ENCODE data around the gene DIS3L2.

Gene DIS3L2

GRCh38 chr2:232001073-232001472 lies 39.6 kb downstream of the DIS3L2 start:
- Histone ChIP-seq H3K27me3 (ENCODE audit: low read depth, low read length) (no peaks in the 10 kb centered on the region), H3K4me2 (ENCODE audit: low read length) (no peak overlapping the region), H3K36me3 (replicated peaks; ENCODE audit: low read depth, low read length) (no peaks in the 10 kb centered on the region), H3K9ac (ENCODE audit: low read length) (no peak overlapping the region), H3K4me1 (ENCODE audit: low read length) (no peaks in the 10 kb centered on the region), H4K20me1 (ENCODE audit: insufficient read depth, low read length) (no peaks in the 10 kb centered on the region; the same call in 1 of the 2 replicates), H3K4me3 (ENCODE audit: low read length) (no peak overlapping the region), H3K9me3 (ENCODE audit: insufficient read depth, low read length) (no peaks in the 10 kb centered on the region), H3K79me2 (ENCODE audit: low read length) (0 out of 2 replicates have a peak, but pooled peaks cover 3% of the 10 kb centered on the region), H3K27ac (ENCODE audit: low read length) (no peak overlapping the region), H2AFZ (ENCODE audit: low read depth, low read length) (no peak overlapping the region)
- no peak for TF ChIP-seq EZH2phosphoT487 (IDR thresholded peaks at IDR 0.05; ENCODE audit: low read depth)
- no peak for TF ChIP-seq CTCF (IDR thresholded peaks at IDR 0.05; ENCODE audit: low read depth, low read length)

GRCh38 chr2:232006253-232006652 lies 44.7 kb downstream of the DIS3L2 start:
- Histone ChIP-seq H3K27me3 (ENCODE audit: low read depth, low read length) (no peaks in the 10 kb centered on the region), H3K4me3 (ENCODE audit: low read length) (no peak overlapping the region), H3K9ac (ENCODE audit: low read length) (no peak overlapping the region), H3K36me3 (replicated peaks; ENCODE audit: low read depth, low read length) (no peaks in the 10 kb centered on the region), H2AFZ (ENCODE audit: low read depth, low read length) (no peak overlapping the region), H3K4me1 (ENCODE audit: low read length) (no peaks in the 10 kb centered on the region), H3K9me3 (ENCODE audit: insufficient read depth, low read length) (no peaks in the 10 kb centered on the region), H3K27ac (ENCODE audit: low read length) (no peak overlapping the region), H3K4me2 (ENCODE audit: low read length) (no peak overlapping the region), H4K20me1 (ENCODE audit: insufficient read depth, low read length) (no peaks in the 10 kb centered on the region; the same call in 1 of the 2 replicates), H3K79me2 (ENCODE audit: low read length) (peaks cover 8% of the 10 kb centered on the region; the same call in 1 of the 2 replicates)
- TF ChIP-seq CTCF (IDR thresholded peaks at IDR 0.05; ENCODE audit: low read depth, low read length) (no peak), EZH2phosphoT487 (IDR thresholded peaks at IDR 0.05; ENCODE audit: low read depth) (no peak)

GRCh38 chr2:232008907-232009638 lies 47.6 kb downstream of the DIS3L2 start:
- H3K27me3 ChIP-seq (ENCODE audit: low read depth, low read length): no peaks in the 10 kb centered on the region
- no peak overlapping the region for H3K27ac ChIP-seq (ENCODE audit: low read length)
- no peak overlapping the region for H3K9ac ChIP-seq (ENCODE audit: low read length)
- no peak overlapping the region for H3K4me2 ChIP-seq (ENCODE audit: low read length)
- no peak overlapping the region for H3K4me3 ChIP-seq (ENCODE audit: low read length)
- H3K79me2 ChIP-seq (ENCODE audit: low read length): peaks cover 5% of the 10 kb centered on the region; the same call in 1 of the 2 replicates
- H3K4me1 ChIP-seq (ENCODE audit: low read length): no peaks in the 10 kb centered on the region
- no peaks in the 10 kb centered on the region for H4K20me1 ChIP-seq (ENCODE audit: insufficient read depth, low read length)
- no peaks in the 10 kb centered on the region for H3K36me3 ChIP-seq (replicated peaks; ENCODE audit: low read depth, low read length)
- H3K9me3 ChIP-seq (ENCODE audit: insufficient read depth, low read length): no peaks in the 10 kb centered on the region
- H2AFZ ChIP-seq (ENCODE audit: low read depth, low read length): no peak overlapping the region
- TF ChIP-seq CTCF (IDR thresholded peaks at IDR 0.05; ENCODE audit: low read depth, low read length) (no peak), EZH2phosphoT487 (IDR thresholded peaks at IDR 0.05; ENCODE audit: low read depth) (no peak)

GRCh38 chr2:232009639-232010274 lies 48.2 kb downstream of the DIS3L2 start:
- peaks cover 5% of the 10 kb centered on the region; the same call in 1 of the 2 replicates for H3K79me2 ChIP-seq (ENCODE audit: low read length)
- no peaks in the 10 kb centered on the region for H3K36me3 ChIP-seq (replicated peaks; ENCODE audit: low read depth, low read length)
- H3K9me3 ChIP-seq (ENCODE audit: insufficient read depth, low read length): no peaks in the 10 kb centered on the region
- H3K27me3 ChIP-seq (ENCODE audit: low read depth, low read length): no peaks in the 10 kb centered on the region
- H2AFZ ChIP-seq (ENCODE audit: low read depth, low read length): no peak overlapping the region
- no peak overlapping the region for H3K27ac ChIP-seq (ENCODE audit: low read length)
- H3K9ac ChIP-seq (ENCODE audit: low read length): no peak overlapping the region
- H3K4me1 ChIP-seq (ENCODE audit: low read length): no peaks in the 10 kb centered on the region
- H4K20me1 ChIP-seq (ENCODE audit: insufficient read depth, low read length): no peaks in the 10 kb centered on the region
- no peak overlapping the region for H3K4me2 ChIP-seq (ENCODE audit: low read length)
- TF ChIP-seq EZH2phosphoT487 (IDR thresholded peaks at IDR 0.05; ENCODE audit: low read depth) (no peak), CTCF (IDR thresholded peaks at IDR 0.05; ENCODE audit: low read depth, low read length) (no peak)
- H3K4me3 ChIP-seq (ENCODE audit: low read length): no peak overlapping the region

All from OCI-LY3 (cell line).